Right lung (tissue), 5 donors: ENCODE data around the gene ZNF236. TPM values are rescaled to one million over a fixed set of nuclear protein-coding genes. Genes with fewer than 3 reads are reported as not detected.
"Not testable (repeated sequence)": the region's sequence is repeated elsewhere in the genome, so short reads cannot be mapped to it uniquely, and the experiment has no call there.

ENCODE experiments used
- DNase-seq, 2 donors: peaks; one replicate each; pipeline ENCODE4 v3.0.0-alpha.2; 2013
- polyA plus RNA-seq, 5 donors: library from polyadenylated mRNA; unstranded; fragments of 120-200 nt; gene quantifications; one replicate each; pipeline versions ENCODE4 v1.2.1 to v1.2.3, GENCODE V29; 2013; ENCODE audit warnings: inconsistent platforms in 1 of 5, low replicate concordance in 1 of 5; ENCODE audit not compliant: insufficient read length in 5 of 5, insufficient read depth in 1 of 5

The ZNF236 gene
- polyA plus RNA-seq, 5 donors = 8.9 to 12.5 (median 11.1) TPM

GRCh38 chr18:76985156-76985950, 163.0 kb downstream of the ZNF236 start:
- no peak for DNase-seq

- no peak for DNase-seq
These were observed 163.5 kb downstream of the ZNF236 start for GRCh38 chr18:76985951-76986236.

- no peak for DNase-seq
These were observed 164.0 kb downstream of the ZNF236 start for GRCh38 chr18:76986406-76986805.

- DNase-seq = no peak
These were observed 165.9 kb downstream of the ZNF236 start for GRCh38 chr18:76988031-76988826.

GRCh38 chr18:76988827-76989646, 166.7 kb downstream of the ZNF236 start:
- DNase-seq = no peak

- DNase-seq = no peak
These were observed 167.4 kb downstream of the ZNF236 start for GRCh38 chr18:76989647-76990190.

- not testable (repeated sequence) for DNase-seq
These were observed 168.1 kb downstream of the ZNF236 start for GRCh38 chr18:76990343-76991020.

GRCh38 chr18:76991021-76991688, 168.8 kb downstream of the ZNF236 start:
- DNase-seq = no peak

- DNase-seq = no peak
These were observed 170.1 kb downstream of the ZNF236 start for GRCh38 chr18:76992226-76993084.

GRCh38 chr18:76993085-76993382, 170.7 kb downstream of the ZNF236 start:
- DNase-seq = no peak

- no peak for DNase-seq
These were observed 171.2 kb downstream of the ZNF236 start for GRCh38 chr18:76993573-76993972.

- DNase-seq = no peak
These were observed 171.8 kb downstream of the ZNF236 start for GRCh38 chr18:76994086-76994654.

- DNase-seq = no peak
These were observed 173.5 kb downstream of the ZNF236 start for GRCh38 chr18:76995896-76996295.

GRCh38 chr18:76996429-76996828, 174.1 kb downstream of the ZNF236 start:
- no peak for DNase-seq

- DNase-seq = no peak
These were observed 175.8 kb downstream of the ZNF236 start for GRCh38 chr18:76997951-76998808.

- DNase-seq = no peak
These were observed 176.7 kb downstream of the ZNF236 start for GRCh38 chr18:76999077-76999476.

- peak; percentile 24 to 32 for DNase-seq
These were observed 178.2 kb downstream of the ZNF236 start for GRCh38 chr18:77000527-77000926.

- DNase-seq = no peak
These were observed 178.7 kb downstream of the ZNF236 start for GRCh38 chr18:77001041-77001440.

- DNase-seq = no peak
These were observed 179.6 kb downstream of the ZNF236 start for GRCh38 chr18:77001979-77002378.
